ENCODE measurements around the gene CCDC175. TPM values are rescaled to one million over a fixed set of nuclear protein-coding genes. Genes with fewer than 3 reads are reported as not detected.

CCDC175 gene
- total and polyA plus RNA-seq, 4 donors = not detected

DNA sequence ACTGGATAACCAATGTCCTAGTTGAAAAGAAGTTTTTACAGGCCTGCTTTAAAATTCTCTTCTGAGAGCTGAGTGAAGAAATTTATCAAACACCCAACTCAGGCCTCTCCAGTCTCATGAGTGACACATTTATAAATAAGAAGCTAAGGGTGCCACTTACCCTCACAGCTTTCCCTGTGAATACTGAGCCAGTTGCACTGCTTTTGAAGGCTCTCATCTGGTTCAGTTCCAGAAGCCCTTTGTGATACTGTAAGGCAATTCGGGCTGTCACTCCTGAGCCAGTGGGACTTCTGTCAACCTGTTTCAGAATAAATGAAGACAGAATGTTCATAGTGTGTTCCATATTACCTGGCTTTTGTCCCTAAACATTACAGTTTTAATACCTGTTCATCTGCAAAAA lies 100.9 kb downstream of the CCDC175 start:
- no peak overlapping the region for H3K9ac ChIP-seq (ENCODE audit: low read depth in 1 of 2, low read length in 2 of 2)
- no peaks in the 10 kb centered on the region for H3K4me1 ChIP-seq (ENCODE audit: control insufficient read depth in 4 of 4, insufficient read depth in 4 of 4, low read length in 3 of 4)
- 93% methylated on average over 1 of the region's 1 CpG for WGBS
- TF ChIP-seq NR2F2 (IDR thresholded peaks at IDR 0.05) (no peak), SP1 (IDR thresholded peaks at IDR 0.05) (no peak), FOXA1 (IDR thresholded peaks at IDR 0.05) (no peak), YY1 (IDR thresholded peaks at IDR 0.05) (no peak), EGR1 (IDR thresholded peaks at IDR 0.05; ENCODE audit: low read depth in 2 of 2) (no peak), TAF1 (conservative IDR thresholded peaks at IDR 0.05) (no peak), RXRA (IDR thresholded peaks at IDR 0.05) (no peak), HNF4G (IDR thresholded peaks at IDR 0.05) (no peak), FOXA2 (IDR thresholded peaks at IDR 0.05) (no peak), GABPA (IDR thresholded peaks at IDR 0.05 in 1 of 2, conservative IDR thresholded peaks at IDR 0.05 in 1 of 2) (no peak), JUND (IDR thresholded peaks at IDR 0.05) (no peak), HNF4A (conservative IDR thresholded peaks at IDR 0.05) (no peak)
- TF ChIP-seq, protein P1, sequence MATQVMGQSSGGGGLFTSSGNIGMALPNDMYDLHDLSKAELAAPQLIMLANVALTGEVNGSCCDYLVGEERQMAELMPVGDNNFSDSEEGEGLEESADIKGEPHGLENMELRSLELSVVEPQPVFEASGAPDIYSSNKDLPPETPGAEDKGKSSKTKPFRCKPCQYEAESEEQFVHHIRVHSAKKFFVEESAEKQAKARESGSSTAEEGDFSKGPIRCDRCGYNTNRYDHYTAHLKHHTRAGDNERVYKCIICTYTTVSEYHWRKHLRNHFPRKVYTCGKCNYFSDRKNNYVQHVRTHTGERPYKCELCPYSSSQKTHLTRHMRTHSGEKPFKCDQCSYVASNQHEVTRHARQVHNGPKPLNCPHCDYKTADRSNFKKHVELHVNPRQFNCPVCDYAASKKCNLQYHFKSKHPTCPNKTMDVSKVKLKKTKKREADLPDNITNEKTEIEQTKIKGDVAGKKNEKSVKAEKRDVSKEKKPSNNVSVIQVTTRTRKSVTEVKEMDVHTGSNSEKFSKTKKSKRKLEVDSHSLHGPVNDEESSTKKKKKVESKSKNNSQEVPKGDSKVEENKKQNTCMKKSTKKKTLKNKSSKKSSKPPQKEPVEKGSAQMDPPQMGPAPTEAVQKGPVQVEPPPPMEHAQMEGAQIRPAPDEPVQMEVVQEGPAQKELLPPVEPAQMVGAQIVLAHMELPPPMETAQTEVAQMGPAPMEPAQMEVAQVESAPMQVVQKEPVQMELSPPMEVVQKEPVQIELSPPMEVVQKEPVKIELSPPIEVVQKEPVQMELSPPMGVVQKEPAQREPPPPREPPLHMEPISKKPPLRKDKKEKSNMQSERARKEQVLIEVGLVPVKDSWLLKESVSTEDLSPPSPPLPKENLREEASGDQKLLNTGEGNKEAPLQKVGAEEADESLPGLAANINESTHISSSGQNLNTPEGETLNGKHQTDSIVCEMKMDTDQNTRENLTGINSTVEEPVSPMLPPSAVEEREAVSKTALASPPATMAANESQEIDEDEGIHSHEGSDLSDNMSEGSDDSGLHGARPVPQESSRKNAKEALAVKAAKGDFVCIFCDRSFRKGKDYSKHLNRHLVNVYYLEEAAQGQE (IDR thresholded peaks at IDR 0.05) = no peak
- TF ChIP-seq, protein P2, sequence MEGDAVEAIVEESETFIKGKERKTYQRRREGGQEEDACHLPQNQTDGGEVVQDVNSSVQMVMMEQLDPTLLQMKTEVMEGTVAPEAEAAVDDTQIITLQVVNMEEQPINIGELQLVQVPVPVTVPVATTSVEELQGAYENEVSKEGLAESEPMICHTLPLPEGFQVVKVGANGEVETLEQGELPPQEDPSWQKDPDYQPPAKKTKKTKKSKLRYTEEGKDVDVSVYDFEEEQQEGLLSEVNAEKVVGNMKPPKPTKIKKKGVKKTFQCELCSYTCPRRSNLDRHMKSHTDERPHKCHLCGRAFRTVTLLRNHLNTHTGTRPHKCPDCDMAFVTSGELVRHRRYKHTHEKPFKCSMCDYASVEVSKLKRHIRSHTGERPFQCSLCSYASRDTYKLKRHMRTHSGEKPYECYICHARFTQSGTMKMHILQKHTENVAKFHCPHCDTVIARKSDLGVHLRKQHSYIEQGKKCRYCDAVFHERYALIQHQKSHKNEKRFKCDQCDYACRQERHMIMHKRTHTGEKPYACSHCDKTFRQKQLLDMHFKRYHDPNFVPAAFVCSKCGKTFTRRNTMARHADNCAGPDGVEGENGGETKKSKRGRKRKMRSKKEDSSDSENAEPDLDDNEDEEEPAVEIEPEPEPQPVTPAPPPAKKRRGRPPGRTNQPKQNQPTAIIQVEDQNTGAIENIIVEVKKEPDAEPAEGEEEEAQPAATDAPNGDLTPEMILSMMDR (IDR thresholded peaks at IDR 0.05; ENCODE audit: low read depth, low read length, missing input control) = no peak
- TF ChIP-seq, protein P3, sequence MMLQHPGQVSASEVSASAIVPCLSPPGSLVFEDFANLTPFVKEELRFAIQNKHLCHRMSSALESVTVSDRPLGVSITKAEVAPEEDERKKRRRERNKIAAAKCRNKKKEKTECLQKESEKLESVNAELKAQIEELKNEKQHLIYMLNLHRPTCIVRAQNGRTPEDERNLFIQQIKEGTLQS (IDR thresholded peaks at IDR 0.05) = no peak
- TF ChIP-seq, protein P4, sequence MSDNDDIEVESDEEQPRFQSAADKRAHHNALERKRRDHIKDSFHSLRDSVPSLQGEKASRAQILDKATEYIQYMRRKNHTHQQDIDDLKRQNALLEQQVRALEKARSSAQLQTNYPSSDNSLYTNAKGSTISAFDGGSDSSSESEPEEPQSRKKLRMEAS (IDR thresholded peaks at IDR 0.05) = no peak
- TF ChIP-seq, protein P5, sequence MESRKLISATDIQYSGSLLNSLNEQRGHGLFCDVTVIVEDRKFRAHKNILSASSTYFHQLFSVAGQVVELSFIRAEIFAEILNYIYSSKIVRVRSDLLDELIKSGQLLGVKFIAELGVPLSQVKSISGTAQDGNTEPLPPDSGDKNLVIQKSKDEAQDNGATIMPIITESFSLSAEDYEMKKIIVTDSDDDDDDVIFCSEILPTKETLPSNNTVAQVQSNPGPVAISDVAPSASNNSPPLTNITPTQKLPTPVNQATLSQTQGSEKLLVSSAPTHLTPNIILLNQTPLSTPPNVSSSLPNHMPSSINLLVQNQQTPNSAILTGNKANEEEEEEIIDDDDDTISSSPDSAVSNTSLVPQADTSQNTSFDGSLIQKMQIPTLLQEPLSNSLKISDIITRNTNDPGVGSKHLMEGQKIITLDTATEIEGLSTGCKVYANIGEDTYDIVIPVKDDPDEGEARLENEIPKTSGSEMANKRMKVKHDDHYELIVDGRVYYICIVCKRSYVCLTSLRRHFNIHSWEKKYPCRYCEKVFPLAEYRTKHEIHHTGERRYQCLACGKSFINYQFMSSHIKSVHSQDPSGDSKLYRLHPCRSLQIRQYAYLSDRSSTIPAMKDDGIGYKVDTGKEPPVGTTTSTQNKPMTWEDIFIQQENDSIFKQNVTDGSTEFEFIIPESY (IDR thresholded peaks at IDR 0.05) = no peak
- no peaks in the 10 kb centered on the region for H3K9me3 ChIP-seq (ENCODE audit: control insufficient read depth in 4 of 4, low read length in 3 of 4)
- H3K4me3 ChIP-seq (ENCODE audit: low read depth in 1 of 3, low read length in 3 of 3) = no peak overlapping the region
- H3K36me3 ChIP-seq (ENCODE audit: control insufficient read depth in 4 of 4, insufficient read depth in 3 of 4, low read depth in 1 of 4, low read length in 3 of 4) = peaks cover 6 to 30% (median 21%) of the 10 kb centered on the region in 4 donors
- DNase-seq (ENCODE audit: low spot score) = no peak
- H3K27me3 ChIP-seq (ENCODE audit: control insufficient read depth in 4 of 4, insufficient read depth in 4 of 4, low read length in 3 of 4) = no peaks in the 10 kb centered on the region
- no peak overlapping the region for H3K27ac ChIP-seq (ENCODE audit: low read depth in 1 of 2, low read length in 2 of 2)

DNA sequence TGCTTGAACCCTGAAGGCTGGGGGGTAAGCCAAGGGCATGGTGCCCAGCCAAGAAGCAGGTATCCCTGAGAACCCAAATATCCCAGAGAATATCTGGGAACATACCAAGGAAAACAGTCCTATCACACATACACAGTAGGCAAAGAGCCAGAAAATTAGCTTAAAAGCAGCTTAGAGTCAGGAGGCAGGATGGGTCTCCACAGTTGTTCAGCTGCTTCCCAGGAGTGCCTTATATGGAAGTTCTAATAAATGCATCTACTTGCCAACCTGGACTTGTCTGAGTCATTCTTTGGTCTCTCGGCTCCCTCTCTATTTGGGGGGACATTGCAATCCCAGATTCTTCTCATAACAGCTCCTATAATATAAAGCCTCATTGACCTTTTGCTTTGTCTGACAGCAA lies 102.4 kb downstream of the CCDC175 start:
- no peak for DNase-seq (ENCODE audit: low spot score)
- Histone ChIP-seq H3K4me1 (ENCODE audit: control insufficient read depth in 4 of 4, insufficient read depth in 4 of 4, low read length in 3 of 4) (no peaks in the 10 kb centered on the region), H3K9me3 (ENCODE audit: control insufficient read depth in 4 of 4, low read length in 3 of 4) (no peaks in the 10 kb centered on the region), H3K9ac (ENCODE audit: low read depth in 1 of 2, low read length in 2 of 2) (no peak overlapping the region), H3K27ac (ENCODE audit: low read depth in 1 of 2, low read length in 2 of 2) (no peak overlapping the region), H3K27me3 (ENCODE audit: control insufficient read depth in 4 of 4, insufficient read depth in 4 of 4, low read length in 3 of 4) (no peaks in the 10 kb centered on the region), H3K4me3 (ENCODE audit: low read depth in 1 of 3, low read length in 3 of 3) (no peak overlapping the region), H3K36me3 (ENCODE audit: control insufficient read depth in 4 of 4, insufficient read depth in 3 of 4, low read depth in 1 of 4, low read length in 3 of 4) (peaks cover 6 to 30% (median 21%) of the 10 kb centered on the region in 4 donors)
- 92% methylated on average over 1 of the region's 1 CpG for WGBS
- no peak for TF ChIP-seq YY1 (IDR thresholded peaks at IDR 0.05)
